Hematopoietic multipotent progenitor cell treated with erythropoietin and hydrocortisone succinate and interleukin-3 and kit ligand, for 8 days (in vitro differentiated cells): ENCODE data around the gene CHRM1.
A peak's percentile ranks its signal among the peaks of the same experiment; 100 is the strongest.
"Not testable (repeated sequence)": the region's sequence is repeated elsewhere in the genome, so short reads cannot be mapped to it uniquely, and the experiment has no call there.

Source experiments
- DNase-seq: peaks from one replicate; pipeline ENCODE4 v3.0.0-alpha.2; 2015

Gene CHRM1, protein sequence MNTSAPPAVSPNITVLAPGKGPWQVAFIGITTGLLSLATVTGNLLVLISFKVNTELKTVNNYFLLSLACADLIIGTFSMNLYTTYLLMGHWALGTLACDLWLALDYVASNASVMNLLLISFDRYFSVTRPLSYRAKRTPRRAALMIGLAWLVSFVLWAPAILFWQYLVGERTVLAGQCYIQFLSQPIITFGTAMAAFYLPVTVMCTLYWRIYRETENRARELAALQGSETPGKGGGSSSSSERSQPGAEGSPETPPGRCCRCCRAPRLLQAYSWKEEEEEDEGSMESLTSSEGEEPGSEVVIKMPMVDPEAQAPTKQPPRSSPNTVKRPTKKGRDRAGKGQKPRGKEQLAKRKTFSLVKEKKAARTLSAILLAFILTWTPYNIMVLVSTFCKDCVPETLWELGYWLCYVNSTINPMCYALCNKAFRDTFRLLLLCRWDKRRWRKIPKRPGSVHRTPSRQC

DNA sequence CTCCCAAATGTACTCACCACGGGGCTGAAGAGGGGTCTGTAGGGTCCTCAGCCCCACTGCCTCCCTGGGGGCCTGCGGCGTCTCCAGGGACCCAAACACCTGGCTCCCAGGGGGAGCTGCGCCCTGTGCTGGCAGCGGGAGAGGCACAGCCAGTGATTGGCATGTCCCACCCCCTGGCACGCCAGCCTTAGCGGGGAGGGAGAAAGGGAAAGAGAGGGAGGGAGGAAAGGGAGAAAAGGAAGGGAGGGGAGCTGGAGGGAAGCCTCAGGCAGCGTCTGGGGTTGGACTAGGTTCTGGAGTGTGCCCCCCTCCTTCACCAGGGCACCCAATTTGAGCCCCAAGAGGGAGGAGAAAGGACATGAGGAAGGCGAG lies at the start of gene CHRM1:
CHRM1 (minus strand) TSS at position 163 of the 372 bp plus-strand sequence. CDS start 10,263 bp downstream, outside the sequence.
- DNase-seq = no peak

DNA sequence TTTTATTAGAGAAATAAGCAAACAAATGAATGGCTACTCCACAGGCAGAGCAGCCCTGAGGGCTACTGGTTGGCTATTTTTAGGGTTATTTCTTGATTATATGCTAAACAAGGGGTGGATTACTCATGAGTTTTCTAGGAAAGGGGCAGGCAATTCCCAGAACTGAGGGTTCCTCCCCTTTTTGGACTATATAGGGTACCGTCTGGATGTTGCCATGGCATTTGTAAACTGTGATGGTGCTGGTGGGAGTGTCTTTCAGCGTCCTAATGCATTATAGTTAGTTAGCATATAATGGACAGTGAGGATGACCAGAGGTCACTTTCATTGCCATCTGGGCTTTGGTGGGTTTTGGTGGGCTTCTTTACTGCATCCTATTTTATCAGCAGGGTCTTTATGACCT lies 44.4 kb upstream of the CHRM1 start:
- DNase-seq = peak; percentile 43

DNA sequence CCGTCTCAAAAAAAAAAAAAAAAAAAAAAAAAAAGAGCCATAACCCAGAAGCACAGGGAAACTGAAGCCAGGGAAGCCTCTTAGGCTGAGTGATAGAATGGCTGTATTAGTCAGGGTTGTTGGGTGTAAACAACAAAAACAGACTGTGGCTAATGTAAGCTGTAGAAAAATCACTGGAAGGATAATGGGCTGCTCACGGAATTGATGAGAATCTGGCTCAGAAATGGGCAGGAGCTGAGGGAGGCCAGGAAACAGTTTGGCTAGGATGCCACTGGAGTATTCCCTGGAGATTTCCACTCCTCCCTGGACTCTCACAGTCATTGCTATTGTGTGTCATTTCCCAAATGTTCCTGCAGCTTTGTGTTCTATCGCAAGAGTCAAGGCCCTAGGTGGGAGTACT lies 41.2 kb upstream of the CHRM1 start:
- no peak for DNase-seq

DNA sequence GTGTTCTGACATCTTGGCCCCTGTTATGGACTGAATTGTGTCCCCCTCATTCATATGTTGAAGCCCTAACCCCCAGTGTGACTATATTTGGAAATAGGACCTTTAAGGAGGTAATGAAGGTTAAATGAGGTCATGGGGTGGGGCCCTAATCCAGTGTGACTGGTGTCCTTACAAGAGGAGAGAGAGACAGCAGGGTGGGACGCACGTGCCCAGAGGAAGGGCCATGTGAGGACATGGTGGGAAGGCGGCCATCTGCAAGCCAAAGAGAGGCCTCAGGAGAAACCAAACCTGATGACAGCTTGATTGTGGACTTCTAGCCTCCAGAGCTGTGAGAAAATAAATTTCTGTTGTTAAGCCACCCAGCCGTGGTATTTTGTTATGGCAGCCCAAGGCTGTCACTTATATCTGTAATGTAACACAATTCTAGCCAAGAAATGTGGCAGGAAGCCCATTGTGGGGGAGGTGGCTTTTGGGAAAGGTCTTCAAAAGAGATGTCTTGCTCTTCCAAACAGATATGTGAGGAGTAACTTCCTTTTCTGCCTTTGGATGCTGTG lies 39.9 kb upstream of the CHRM1 start:
- DNase-seq = no peak

DNA sequence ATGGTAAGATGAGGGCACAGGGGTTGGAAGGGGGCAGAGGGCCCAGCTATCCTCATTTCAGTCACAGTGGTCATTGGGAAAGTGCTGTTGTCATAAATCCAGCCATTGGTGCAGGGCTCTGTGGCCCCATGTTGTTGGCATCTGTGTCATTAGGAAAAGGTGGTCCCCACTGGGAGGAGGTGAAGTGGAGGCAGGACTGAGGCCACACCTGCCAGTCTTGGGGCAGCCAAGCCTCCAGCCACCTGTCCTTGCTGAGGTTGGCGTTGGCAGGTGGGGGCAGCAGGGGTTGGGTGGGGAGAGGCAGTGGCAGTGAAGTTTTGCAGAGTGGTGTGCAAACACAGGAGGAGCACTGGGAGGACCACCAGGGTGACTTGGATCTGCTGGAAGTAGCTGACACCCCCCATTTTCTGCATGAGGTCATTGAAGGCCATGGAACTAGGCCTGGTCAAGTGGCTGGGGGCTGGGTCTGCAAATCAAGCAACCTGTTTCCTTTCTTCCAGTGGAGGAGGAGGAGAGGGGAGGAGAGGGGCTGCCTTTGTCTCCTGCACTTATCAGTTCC lies 38.3 kb upstream of the CHRM1 start:
- no peak for DNase-seq

DNA sequence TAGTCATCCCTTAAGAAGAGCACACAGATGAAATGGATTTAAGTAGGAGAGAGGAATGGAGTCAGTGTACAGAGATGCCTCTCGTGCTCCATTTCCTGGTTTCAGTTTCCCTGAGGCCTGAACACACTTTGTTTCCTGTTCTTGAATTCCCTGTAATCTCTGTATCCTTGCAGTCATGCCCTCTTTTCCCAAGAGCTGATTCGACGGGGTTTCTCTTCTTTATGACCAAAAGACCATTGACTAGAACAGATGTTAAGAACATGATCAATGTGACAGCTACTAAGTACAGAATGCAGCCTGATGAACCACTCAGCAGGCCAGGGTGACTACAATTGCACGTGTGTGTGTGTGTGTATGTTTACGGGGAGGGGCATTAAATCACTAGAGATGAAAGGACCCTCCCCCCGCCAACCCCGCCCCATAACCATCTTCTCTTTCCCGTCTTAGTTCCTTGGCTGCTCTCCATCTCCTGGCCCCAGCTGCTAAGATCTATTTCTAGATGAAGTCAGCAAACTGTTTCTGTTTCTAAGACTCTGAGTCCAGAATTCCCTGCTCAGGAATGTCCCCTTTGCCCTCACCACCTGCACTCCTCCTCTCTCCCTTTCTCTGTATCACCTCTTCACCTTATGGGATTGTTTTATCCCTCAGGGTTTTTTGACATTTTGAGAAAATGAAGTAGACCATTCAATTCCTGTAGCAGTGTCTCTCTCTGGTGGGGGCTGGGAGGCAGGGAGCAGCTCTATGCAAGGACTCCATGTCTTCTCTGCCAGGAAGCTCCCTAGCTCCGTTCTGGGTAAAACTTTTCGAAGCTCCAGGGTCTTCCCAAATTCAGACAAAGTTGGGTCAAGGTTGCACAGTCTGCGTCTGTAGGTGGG lies 37.6 kb upstream of the CHRM1 start:
- no peak for DNase-seq

DNA sequence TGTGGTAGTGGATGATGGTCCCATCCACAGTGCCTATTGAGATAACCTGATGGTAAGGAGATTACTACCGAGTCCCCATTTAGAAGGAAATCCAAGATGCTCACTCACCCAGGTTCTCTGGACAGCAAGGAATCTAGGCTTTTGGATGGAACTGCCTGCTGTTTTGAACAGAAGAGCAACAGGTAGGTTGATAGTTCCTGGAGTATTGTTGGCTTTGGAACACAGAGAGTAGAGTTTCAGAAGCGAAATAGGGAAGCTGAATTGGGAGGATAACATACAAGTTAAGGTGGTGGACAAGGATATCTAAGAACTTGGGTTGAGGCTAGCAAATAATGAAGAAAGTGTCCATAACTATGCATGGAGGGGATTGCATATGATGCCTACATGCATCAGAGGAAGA lies 36.0 kb upstream of the CHRM1 start:
- no peak for DNase-seq

DNA sequence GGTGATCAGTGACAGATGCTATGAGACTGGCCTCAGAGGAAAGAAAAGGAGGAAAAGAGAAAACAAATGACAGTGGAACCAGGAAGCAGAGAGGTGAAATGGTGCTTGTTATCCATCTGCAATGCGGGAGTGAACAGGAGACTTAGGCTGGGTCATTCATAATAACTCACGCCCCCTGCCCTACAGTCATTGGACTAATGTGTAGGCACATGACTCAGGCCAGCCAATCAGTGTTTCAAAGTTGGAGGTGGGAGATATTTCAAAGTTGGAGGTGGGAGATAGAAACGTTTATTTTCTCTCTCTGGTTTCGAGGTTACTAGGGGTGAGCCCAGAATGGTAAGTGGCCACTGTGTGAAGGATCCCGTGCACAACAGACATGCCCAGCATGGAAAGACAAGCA lies 33.3 kb upstream of the CHRM1 start:
- DNase-seq = no peak

DNA sequence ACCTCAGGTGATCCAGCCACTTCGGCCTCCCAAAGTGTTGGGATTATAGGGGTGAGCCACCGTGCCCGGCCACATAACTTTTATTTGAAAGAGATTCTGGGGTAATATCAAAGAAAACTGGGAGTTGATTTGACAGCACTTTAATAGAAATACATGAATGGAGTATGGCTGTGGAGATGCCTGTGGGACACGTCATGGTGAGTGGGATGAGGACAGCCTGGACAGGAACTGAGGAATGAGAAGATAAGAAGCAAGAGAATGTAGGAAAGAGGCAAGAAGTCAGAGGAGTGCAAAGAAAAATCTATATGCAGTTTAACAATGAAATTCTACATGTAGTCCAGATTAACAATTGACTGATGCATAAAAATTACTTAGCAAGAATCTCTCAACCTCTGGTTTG lies 32.6 kb upstream of the CHRM1 start:
- no peak for DNase-seq

DNA sequence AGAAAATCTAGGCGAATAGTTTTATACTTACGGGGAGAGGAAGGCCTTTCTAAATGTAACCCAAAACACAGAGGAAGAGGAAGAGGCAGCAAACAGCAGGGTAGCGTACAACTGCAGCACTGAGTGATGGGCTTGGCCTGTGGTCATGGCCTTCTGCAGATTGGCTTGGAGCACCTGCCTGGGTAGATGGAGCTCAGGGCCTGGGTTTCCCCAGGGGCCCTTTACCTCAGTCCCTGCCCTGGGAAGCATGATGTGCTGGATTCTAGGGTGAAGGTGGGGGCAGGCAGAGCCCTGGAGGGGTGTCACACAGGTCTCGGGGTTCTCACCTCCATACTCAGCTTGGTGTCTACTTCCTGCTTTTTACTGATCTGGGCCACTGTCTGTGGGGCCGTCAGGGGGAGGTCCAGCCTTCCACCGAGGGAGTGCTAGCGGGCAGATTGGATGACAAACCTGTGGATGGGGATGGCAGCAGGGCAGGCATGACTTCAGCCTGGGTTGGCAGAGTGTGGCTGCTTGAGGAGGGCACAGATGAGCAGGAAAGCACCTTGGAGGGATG lies 27.7 kb upstream of the CHRM1 start:
- no peak for DNase-seq

DNA sequence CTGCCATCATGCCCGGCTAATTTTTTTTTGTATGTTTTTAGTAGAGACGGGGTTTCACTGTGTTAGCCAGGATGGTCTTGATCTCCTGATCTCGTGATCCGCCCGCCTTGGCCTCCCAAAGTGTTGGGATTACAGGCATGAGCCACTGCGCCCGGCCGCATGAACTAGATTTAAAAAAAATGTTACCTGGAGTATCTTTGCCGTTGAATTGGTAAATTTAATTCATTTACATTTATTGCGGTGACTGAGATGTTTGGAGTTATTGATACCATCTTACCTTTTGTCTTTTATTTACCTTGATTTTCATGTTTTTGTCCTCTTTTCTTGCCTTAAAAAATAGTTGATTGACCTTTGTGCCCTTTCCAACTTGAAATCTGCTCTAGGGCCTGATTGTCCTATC lies 24.4 kb upstream of the CHRM1 start:
- DNase-seq = not testable (repeated sequence)

DNA sequence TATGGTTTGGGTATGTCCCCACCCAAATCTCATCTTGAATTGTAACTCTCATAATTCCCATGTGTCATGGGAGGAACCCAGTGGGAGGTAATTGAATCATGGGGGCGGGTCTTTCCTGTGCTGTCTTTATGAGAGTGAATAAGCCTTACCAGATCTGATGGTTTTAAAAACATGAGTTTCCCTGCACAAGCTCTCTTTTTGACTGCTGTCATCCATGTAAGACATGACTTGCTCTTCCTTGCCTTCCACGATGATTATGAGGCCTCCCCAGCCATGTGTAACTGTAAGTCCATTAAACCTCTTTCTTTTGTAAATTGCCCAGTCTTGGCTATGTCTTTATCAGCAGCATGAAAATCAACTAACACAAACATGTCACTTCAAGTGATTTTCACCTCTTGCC lies 16.4 kb upstream of the CHRM1 start:
- not testable (repeated sequence) for DNase-seq

DNA sequence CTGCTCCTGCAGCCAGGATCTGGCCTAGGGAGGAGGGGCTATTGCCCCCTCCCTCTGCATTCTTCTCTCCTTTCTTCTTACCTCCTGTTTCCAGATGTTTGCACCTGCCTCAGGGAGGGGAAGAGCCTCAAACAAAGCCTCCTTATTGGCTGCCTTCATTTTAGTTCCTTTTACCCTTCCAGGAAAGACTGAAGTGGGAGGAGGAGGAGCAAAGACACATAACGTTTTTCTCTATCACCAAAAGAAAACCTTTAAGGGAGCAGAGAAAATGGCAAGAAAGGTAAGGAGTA lies 13.3 kb upstream of the CHRM1 start:
- no peak for DNase-seq

DNA sequence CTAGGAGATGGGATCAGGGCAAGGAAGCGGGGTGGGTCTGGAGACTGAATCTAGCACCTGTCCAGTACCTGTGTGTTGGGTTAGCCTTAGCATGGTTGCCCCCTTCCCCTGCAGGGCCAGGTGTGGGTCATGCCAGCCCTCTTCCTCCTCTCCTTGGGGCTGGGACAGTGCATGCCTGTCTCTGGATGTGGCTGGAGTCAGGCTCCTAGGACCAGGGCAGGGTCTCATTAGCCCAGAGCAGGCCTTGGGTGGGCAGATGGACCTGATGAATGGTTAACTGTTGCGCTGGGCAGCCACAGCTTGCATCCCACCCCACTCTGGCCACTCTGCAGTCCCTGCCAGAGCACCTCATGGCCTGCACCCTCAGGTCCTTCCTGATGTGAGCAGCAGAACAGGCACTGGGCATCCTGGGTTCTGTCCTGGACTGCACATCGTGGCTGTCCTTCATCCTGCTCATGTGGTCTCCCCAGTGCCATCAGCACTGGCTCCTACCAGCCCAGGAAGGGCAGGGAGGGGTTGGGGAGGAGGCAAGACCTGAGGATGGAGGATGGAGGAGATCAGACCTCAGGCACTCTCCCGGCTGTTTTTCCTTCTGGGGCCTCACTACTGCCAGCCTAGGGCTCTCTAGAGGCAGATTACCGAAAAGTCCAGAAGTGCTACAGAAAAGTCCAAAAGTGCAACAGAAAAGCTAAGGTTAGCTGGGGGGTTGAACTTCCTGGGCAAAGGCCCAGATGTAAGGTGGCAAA lies 12.8 kb upstream of the CHRM1 start:
- no peak for DNase-seq

DNA sequence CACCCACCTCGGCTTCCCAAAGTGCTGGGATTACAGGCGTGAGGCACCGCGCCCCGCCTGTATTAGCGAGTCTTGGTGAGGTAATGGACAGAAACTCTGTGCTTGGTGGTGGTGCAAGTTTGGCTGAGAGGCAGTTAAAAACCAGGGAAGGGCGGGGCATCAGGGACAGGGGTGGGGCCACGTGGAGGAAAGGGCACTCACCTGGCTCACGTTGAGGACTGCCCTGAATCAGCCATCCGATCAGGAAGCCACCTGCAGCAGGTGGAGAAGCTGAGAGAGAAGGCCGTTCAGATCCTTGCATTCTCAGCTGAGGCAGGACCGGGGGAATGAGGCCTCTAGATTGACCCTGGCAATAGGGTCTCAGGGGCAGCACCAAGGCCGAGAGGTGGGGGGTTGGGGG lies 12.1 kb upstream of the CHRM1 start:
- no peak for DNase-seq

DNA sequence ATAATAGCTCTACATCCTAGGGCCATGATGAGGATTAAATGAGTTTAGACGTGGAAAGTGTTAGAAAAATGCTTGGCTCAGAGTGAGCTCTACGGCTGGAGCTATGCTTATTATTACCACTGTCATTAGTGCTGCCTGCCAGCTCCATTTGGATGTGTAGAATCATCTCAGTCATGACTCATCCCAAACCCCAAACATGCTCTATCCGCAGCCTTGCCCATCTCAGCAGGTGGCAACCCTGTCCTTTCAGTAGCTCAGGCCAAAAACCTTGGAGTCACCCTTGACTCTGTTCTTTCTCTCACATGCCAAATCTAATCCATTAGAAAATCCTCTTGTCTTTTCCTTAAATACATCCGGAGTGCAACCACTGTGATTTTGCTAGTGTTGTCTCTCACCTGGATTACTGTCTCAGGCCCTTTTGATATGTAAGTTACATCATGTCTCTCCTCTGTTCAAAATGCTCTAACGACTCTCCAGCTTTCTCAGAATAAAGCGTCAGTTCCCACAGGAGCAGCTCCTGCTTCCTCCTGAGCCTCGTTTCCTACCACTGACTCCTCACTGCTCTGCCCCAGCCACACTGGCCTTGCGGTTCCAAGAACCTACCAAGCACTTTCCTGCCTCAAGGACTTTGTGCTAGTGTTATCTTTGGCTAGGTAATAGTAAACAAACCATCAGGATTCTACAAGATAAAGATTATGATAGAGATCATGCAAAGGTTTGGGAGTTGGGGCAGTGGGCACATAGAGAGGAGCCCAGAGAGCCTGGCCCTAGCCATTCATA lies 10.5 kb upstream of the CHRM1 start:
- DNase-seq = no peak

DNA sequence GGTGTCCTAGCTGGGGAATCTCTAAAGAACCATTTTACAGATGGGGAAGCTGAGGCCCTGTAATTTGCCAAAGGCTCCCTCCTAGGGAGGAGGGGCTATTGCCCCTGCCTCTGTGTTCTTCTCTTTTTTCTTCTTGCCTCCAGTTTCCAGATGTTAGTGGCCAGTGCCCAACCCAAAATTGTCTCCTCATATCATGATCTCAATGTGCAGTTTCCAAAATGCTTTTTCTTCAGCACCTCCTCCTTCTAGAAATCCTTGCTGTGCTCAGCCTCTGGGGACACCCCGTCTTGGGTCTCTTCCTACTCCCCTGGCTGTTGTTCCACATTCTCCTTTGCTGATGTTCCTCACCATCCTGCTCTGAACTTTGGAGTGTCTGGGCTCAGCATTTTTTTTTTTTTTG lies 9.5 kb upstream of the CHRM1 start:
- no peak for DNase-seq

DNA sequence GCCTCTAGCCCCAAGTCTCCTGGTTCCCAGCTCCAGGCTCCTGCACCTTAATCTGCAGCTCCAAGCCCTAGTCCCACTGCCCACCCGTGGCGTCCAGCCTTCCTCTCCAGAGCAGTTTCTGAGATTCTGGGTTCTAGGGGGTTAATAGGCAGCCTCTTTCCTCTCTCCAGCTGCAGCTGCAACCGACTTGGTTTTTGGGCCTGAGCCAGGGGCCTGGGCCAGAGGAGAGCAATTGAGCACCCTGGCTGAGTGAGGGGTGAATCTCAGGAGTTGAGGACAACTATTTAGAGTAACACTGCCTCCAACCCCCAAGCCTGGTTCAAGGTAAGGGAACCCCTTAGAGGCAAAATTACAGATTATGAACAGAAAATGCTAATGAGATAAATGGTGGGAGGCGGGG lies 9.0 kb upstream of the CHRM1 start:
- no peak for DNase-seq

DNA sequence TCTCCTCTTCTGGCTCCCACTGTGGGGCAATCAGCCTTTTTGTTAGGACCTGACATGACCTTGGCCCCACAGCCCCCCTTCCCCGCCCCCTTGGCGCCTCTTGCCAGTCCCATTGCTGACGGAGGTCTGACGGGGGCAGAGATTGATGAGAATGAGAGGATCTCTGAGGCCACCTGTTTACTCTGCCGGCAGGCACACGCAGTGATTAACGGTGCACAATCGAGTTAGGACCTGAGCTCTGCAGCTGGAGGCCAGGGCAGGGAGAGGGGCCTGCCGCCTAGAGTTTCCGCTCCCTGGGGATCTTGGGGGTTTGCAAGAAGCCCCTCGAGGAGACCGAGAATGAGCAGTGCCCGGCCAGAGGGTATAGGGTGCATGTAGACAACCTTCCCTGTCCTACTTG lies 6.8 kb upstream of the CHRM1 start:
- no peak for DNase-seq

DNA sequence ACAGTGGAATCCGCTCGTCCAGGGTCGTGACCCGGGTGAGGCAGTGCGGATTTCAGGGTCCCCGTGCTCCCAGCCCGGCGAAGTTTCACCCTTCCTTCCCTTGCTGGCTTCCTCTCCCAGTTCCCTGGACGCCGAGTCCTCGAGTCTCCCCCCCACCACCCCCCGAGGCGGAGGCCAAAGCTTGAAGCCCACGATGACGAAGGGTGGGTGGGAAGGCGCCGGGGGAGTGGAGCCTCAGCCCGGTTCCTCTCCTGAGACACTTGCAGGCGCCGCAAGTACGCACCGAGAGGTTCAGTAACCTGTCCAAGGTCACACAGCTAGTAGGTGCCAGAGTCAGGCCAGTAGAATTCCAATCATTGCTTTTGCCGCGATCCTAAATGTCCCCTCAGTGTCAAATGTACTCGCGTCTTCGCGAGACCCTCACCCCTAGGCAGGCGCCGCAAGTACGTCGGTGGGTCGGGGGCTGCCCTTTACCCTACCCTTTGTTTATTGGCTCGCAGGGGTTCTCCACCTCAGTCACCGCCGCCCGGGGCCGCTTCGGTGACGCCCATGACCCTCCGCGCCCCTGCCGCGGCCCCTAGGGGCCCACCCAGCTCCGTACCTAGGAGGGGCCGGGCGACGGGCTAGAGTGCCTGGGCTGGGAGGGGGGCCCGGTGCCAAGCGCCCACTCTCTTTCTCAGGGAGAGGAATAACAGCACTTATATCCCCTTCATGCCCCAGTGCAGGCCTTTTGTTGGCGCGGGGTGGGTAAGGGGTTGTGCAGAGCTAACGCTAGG lies 5.7 kb upstream of the CHRM1 start:
- no peak for DNase-seq
